DMS53 (cell line): ENCODE data around the gene SFSWAP.
A peak's percentile ranks its signal among the peaks of the same experiment; 100 is the strongest.
"Not testable (repeated sequence)": the region's sequence is repeated elsewhere in the genome, so short reads cannot be mapped to it uniquely, and the experiment has no call there.

Source experiments
- DNase-seq: peaks from one replicate; lab custom pipeline; 2025; lab: John Stamatoyannopoulos, UW

Gene SFSWAP

GRCh38 chr12:131710464-131711457, at the start of gene SFSWAP:
Gene SFSWAP, plus strand, starts transcription at chr12:131711090. Its CDS starts 140 bp downstream, at chr12:131711230.
- peak; percentile 88 for DNase-seq

GRCh38 chr12:131661170-131661985, 49.5 kb upstream of the SFSWAP start:
- DNase-seq: not testable (repeated sequence)

- DNase-seq: not testable (repeated sequence)
Measured at GRCh38 chr12:131661986-131662288, 49.0 kb upstream of the SFSWAP start.

GRCh38 chr12:131662346-131662745, 48.5 kb upstream of the SFSWAP start:
- DNase-seq: not testable (repeated sequence)

- not testable (repeated sequence) for DNase-seq
Measured at GRCh38 chr12:131665666-131666065, 45.2 kb upstream of the SFSWAP start.

- not testable (repeated sequence) for DNase-seq
Measured at GRCh38 chr12:131666486-131666885, 44.4 kb upstream of the SFSWAP start.

- DNase-seq: not testable (repeated sequence)
Measured at GRCh38 chr12:131666978-131667601, 43.8 kb upstream of the SFSWAP start.

GRCh38 chr12:131671276-131671675, 39.6 kb upstream of the SFSWAP start:
- DNase-seq: no peak

- DNase-seq: no peak
Measured at GRCh38 chr12:131671871-131672270, 39.0 kb upstream of the SFSWAP start.

- DNase-seq: no peak
Measured at GRCh38 chr12:131672311-131672940, 38.5 kb upstream of the SFSWAP start.

GRCh38 chr12:131672941-131673887, 37.7 kb upstream of the SFSWAP start:
- DNase-seq: no peak

GRCh38 chr12:131673888-131674257, 37.0 kb upstream of the SFSWAP start:
- DNase-seq: peak; percentile 82

GRCh38 chr12:131674373-131674772, 36.5 kb upstream of the SFSWAP start:
- DNase-seq: no peak

GRCh38 chr12:131675126-131676080, 35.5 kb upstream of the SFSWAP start:
- no peak for DNase-seq

- no peak for DNase-seq
Measured at GRCh38 chr12:131676544-131676943, 34.3 kb upstream of the SFSWAP start.

GRCh38 chr12:131677067-131677466, 33.8 kb upstream of the SFSWAP start:
- DNase-seq: not testable (repeated sequence)

- no peak for DNase-seq
Measured at GRCh38 chr12:131677699-131678098, 33.2 kb upstream of the SFSWAP start.

GRCh38 chr12:131678389-131679181, 32.3 kb upstream of the SFSWAP start:
- DNase-seq: peak; percentile 64

GRCh38 chr12:131679186-131679585, 31.7 kb upstream of the SFSWAP start:
- not testable (repeated sequence) for DNase-seq
